ENCODE measurements around the gene NXN.
"Not testable (repeated sequence)": the region's sequence is repeated elsewhere in the genome, so short reads cannot be mapped to it uniquely, and the experiment has no call there.

NXN gene

GRCh38 chr17:1005361-1005946, 25.9 kb upstream of the NXN start:
- DNase-seq = no peak

DNA sequence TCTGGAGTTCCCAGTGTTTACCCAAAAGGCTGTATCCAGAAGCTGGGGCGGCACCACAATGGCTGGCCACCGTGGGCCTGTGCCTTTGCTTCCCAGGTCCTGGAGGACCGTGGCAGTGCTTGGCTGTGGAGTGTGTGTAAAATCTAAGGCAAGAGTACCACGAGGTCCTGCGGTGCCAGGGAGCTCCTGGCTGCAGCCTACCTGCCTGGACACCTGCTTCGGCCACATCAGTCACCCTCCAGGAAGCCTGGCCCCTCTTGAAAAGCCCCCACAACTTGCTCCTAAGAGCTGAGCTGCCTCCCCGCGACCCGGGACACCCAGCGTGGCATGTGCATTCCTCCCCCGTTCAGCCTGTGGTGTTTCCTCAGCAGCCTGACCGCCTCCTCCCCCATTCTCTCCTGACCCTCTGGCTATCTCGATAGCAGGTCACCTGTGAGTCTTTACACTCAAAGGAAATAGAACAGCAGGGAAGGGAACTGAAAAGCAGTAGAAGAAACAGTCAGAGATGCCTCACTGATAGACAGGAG, 25.3 kb upstream of the NXN start:
- no peak for DNase-seq

GRCh38 chr17:1003972-1004768, 24.6 kb upstream of the NXN start:
- DNase-seq = no peak

DNA sequence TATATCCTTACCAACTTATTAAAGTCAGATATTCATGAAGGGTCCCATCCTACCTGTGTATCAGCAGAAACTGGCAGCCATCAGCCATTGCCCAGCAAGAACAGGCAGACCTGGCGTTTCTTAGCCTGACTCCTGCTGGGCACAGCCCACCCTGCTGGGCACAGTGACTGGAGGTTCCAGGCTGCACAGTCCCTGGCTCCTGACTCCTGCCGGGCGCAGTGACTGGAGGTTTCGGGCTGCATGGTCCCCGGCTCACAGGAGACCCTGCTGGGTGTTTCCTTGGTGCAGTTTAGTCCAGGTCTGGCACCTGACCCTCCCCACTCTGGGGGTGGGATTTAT, 24.0 kb upstream of the NXN start:
- DNase-seq = no peak

GRCh38 chr17:1002771-1003555, 23.4 kb upstream of the NXN start:
- DNase-seq = no peak

- no peak for DNase-seq
These were observed 22.8 kb upstream of the NXN start for GRCh38 chr17:1002412-1002753.

- no peak for DNase-seq
These were observed 22.2 kb upstream of the NXN start for GRCh38 chr17:1001640-1002411.

DNA sequence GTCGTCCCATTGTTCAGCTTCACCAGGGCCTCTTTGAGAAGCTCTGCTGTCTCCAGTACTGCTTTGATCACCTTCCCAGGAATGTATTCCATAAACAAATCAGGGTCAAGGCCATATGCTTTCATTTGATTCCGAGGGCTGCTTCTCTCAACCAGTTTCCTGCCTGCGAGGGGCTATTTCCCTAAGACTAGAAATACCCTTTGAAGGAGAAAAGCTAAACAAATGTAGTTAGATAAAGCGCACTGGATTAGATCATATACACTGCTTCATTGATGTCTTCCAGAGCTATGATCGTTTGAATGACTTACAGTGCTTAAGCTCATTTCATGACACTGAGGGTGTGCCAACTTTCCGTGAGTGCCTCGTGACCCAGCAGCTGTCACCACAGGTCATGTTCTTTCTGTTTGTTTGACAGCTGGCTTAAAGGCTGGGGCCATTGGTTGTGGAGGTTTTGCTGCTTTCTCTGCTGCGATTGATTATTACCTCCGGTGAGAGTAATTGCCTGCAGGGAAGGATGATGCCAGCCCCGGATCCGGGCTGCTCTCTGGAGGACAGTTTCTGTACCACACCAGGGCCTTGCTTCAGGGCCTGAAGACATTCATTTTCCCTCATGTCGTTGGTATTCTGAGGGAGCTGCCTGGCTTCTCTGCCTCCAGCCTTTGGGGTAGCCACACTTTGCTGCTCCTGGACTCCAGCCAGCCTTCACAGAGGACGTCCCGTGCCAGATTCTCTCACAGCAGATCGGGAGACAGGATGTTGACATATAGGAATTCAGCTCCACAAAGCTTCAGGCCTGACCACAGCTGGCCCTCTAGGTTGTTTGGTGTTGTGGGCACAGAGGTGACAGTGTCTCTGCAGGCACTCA, 21.3 kb upstream of the NXN start:
- no peak for DNase-seq

GRCh38 chr17:998111-998510, 18.5 kb upstream of the NXN start:
- no peak for DNase-seq

DNA sequence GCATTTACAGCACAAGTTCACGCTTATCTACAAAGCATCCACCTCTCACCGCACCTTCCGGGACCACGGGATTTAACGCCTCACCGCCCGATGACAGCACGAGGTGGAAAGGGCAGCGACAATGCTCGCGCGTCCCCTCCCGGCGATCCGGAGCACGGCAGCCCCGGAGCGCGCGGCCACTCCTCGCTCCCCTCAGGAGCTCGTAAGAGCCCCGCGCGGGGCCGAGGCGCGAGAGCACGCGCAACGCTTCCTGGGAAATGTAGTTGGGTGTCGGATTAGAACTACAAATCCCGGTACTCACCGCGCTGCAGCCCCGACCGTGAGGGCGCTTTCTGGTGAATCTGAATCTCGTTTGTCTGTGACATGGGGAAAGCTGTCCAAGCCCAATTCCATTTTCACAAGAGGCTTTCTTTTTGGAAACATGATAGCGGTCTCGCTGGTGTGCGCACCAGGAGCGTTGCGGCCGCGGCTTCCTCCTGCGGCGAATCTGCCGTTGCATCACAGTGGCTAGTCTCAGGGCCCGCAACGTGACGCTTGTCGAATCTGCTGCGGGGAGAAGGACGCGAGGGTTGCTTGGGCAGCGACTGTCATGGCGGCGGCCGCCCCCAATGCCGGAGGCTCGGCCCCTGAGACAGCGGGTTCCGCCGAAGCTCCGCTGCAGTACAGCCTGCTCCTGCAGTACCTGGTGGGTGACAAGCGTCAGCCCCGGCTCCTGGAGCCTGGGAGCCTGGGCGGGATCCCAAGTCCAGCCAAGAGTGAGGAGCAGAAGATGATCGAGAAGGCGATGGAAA, 17.2 kb upstream of the NXN start, which contains the start of gene TIMM22:
Gene TIMM22 (plus strand): TSS at position 576 of the 791 bp plus-strand sequence. CDS start 14 bp downstream, at position 590.
- peak; percentile 93 for DNase-seq

- DNase-seq = not testable (repeated sequence)
These were observed 15.7 kb upstream of the NXN start for GRCh38 chr17:995324-995723.

DNA sequence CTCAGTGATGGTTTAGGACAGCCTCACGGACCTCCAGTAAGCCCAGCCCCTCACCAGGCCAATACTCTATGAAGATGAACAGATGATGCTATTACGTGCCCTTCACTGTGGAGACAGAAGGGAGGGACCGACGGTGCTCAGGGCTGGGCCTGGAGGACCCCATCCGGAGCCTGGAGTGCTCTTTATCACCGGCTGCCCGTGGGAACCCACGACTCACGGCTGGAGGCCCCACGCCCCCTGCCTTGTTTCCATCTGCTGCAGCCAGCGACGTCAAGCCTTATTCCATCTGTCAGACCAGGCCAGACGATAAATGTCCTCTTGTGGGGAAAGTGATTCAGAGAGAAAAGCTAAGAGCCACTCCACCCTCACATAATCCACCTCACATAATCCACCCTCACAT, 13.4 kb upstream of the NXN start:
- DNase-seq = no peak

DNA sequence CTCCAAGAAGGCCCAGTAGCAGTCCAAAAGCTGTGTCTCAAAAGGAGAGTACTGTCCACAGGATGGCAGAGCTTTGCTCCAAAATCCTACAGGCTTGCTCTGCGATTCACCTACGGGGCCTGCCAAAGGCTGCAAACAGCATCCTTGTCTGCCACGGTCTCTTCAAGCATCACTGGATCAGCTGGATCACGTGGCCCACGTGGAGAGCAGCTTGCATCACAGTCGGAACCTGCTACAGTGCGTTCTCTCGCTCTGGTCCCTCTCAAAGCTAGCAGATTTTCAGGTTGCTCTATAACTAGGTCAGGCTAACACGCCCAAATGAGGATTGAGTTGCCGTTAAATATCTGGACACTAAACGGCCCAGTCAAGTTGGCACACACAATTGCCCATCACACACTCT, 9.0 kb upstream of the NXN start:
- no peak for DNase-seq

DNA sequence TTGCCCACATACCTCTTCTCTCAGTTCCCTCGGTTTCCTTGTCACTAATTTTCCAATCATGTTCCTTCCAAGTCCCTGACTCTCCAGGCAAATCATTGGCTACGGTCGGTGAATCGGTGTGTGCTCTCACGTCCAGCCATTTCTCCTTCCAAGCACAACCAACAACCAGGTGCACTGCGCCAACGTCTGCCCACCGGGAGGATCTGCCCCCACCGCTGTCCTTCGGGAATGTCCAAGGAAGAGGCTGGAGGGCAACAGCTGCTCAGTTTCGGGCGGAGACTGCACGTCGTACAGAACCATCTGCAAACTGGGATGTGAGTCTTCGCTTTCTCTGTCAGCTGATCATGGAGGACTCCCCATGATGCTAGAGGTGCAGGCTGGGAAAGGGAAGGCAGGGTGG, 8.4 kb upstream of the NXN start:
- no peak for DNase-seq

DNA sequence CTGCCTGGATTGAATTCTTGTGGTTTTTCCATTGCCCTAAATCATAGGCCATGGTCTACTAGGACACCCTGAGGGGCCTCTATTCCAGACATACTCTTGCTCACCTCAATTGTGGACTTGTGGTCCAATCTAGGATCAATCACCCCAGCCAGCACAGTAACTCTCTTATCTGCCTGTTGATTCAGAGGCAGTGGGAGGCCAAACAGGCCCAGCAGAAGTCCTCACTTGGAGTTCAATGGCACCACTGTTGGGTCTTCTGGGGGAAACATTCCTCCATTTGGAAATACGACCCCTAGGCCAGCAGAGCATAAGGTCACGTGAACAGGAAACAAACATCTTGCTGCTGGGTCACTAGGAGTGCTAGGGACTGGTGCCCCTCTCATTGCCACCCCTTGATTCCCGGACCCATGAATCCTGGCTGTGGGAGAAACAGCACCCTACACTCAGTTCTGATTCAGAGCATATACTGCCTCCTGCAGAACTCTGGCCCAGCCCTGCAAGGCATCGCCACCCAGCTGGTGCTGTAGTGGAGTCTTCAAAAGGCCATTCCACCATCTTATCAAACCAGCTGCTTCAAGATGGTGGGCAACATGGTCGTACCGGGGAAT, 6.8 kb upstream of the NXN start:
- DNase-seq = no peak

DNA sequence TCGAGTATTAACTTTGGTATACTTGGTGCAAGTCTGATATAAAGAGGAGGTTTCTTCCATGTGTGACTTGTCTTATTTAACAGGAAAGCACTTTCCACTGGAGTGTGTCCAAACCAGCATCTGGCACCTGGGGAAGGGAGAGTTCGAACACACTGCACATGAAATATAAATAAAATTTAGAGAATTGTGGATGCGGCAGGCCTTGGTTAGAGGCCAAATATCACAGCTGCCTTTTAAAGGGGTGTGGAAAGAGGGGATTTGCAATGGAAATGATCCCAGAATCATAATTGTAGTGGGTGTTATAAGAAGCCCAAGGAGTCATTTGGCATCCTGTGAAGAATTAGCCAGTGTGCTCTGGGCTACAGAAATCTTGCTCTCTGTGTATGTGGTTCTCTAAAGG, 4.3 kb upstream of the NXN start:
- no peak for DNase-seq

- no peak for DNase-seq
These were observed 1.7 kb upstream of the NXN start for GRCh38 chr17:981292-981658.

GRCh38 chr17:980406-981291, 1.1 kb upstream of the NXN start:
- peak; percentile 83 for DNase-seq

- DNase-seq = no peak
These were observed 401 bp downstream of the NXN start for GRCh38 chr17:979212-979538.

All from CD4-positive, alpha-beta T cell treated with Interferon gamma for 1 hour (primary cell).